GM10248 (cell line): ENCODE data around the gene ZNRF3.

ENCODE experiments used
- CTCF ChIA-PET: fragments of 300-600 bp; sonication (Branson Sonifier 250); formaldehyde crosslinking; extraction: SDS; loops from one replicate; lab custom pipeline; 2021; ENCODE audit warnings: antibody characterized with exemption; lab: Yijun Ruan, JAX
- POLR2A ChIA-PET: fragments of 350-650 bp; sonication (Branson Sonifier 250); formaldehyde crosslinking; extraction: SDS; loops from one replicate; lab custom pipeline; 2020; ENCODE audit warnings: antibody characterized with exemption; lab: Yijun Ruan, JAX
- DNase-seq: peaks from one replicate; pipeline ENCODE4 v3.0.0; 2012; ENCODE audit errors: extremely low spot score
- CTCF ChIP-seq: IDR thresholded peaks from 2 replicates; pipeline ENCODE4 v1.5.1; 2012; ENCODE audit warnings: mild to moderate bottlenecking, low read depth; ENCODE audit errors: extremely low read depth, missing control alignments, control extremely low read depth

ZNRF3 gene

GRCh38 chr22:28962042-28962554 is 78.7 kb downstream of the ZNRF3 start:
- POLR2A ChIA-PET: no interaction called here
- no peak for TF ChIP-seq CTCF
- no peak for DNase-seq
- CTCF ChIA-PET: interaction anchor here (0.7 kb wide), 1 partner anchor 61 kb away, joined by 3 read pairs; no protein-coding TSS in a partner anchor

GRCh38 chr22:28963362-28963761 is 80.0 kb downstream of the ZNRF3 start:
- TF ChIP-seq CTCF: no peak
- no peak for DNase-seq

GRCh38 chr22:28967163-28967665 is 83.8 kb downstream of the ZNRF3 start:
- TF ChIP-seq CTCF: no peak
- ChIA-PET CTCF (no interaction called here), POLR2A (no interaction called here)
- DNase-seq: no peak

More at GRCh38 chr22:28963362-28963761, 80.0 kb downstream of the ZNRF3 start:
- ChIA-PET POLR2A (no interaction called here), CTCF (interaction anchor here (1.7 kb wide), 1 partner anchor 77 kb away, joined by 5 read pairs; no protein-coding TSS in a partner anchor)

- ChIA-PET POLR2A (no interaction called here), CTCF (no interaction called here)
- no peak for TF ChIP-seq CTCF
- DNase-seq: no peak
These were observed 84.6 kb downstream of the ZNRF3 start for GRCh38 chr22:28967969-28968368.

- POLR2A ChIA-PET: no interaction called here
- no peak for DNase-seq
- CTCF ChIA-PET: interaction anchor here (1.4 kb wide), 1 partner anchor 27 kb away, joined by 3 read pairs; no protein-coding TSS in a partner anchor
- TF ChIP-seq CTCF: no peak
These were observed 86.2 kb downstream of the ZNRF3 start for GRCh38 chr22:28969401-28970168.

GRCh38 chr22:28973352-28973751 is 90.0 kb downstream of the ZNRF3 start:
- no peak for TF ChIP-seq CTCF
- no peak for DNase-seq
- CTCF ChIA-PET: no interaction called here
- POLR2A ChIA-PET: no interaction called here
